Effector CD8-positive, alpha-beta T cell (primary cell): ENCODE data around the gene PAQR4.
A peak's percentile ranks its signal among the peaks of the same experiment; 100 is the strongest.
"Not testable (repeated sequence)": the region's sequence is repeated elsewhere in the genome, so short reads cannot be mapped to it uniquely, and the experiment has no call there.

Experiments
- DNase-seq: peaks from one replicate; lab custom pipeline; 2025; lab: John Stamatoyannopoulos, UW

PAQR4 gene

GRCh38 chr16:2943716-2944115, 25.4 kb upstream of the PAQR4 start:
- not testable (repeated sequence) for DNase-seq

DNA sequence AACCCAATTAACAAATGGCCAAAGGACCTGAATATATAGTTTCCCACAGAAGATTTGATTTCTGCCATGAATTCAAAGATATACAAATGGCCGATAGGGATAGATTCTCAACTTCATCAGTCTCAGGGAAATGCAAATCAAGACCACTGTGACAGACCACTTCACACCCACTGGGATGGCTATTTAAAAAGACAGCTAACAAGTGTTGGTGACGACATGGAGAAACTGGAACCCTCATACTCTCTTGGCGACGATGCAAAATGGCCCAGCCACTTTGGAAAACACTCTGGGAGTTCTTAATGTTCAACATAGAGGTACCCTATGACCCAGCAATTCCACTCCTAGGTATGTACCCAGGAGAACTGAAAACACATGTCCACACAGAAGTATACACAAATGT, 22.5 kb upstream of the PAQR4 start:
- no peak for DNase-seq

DNA sequence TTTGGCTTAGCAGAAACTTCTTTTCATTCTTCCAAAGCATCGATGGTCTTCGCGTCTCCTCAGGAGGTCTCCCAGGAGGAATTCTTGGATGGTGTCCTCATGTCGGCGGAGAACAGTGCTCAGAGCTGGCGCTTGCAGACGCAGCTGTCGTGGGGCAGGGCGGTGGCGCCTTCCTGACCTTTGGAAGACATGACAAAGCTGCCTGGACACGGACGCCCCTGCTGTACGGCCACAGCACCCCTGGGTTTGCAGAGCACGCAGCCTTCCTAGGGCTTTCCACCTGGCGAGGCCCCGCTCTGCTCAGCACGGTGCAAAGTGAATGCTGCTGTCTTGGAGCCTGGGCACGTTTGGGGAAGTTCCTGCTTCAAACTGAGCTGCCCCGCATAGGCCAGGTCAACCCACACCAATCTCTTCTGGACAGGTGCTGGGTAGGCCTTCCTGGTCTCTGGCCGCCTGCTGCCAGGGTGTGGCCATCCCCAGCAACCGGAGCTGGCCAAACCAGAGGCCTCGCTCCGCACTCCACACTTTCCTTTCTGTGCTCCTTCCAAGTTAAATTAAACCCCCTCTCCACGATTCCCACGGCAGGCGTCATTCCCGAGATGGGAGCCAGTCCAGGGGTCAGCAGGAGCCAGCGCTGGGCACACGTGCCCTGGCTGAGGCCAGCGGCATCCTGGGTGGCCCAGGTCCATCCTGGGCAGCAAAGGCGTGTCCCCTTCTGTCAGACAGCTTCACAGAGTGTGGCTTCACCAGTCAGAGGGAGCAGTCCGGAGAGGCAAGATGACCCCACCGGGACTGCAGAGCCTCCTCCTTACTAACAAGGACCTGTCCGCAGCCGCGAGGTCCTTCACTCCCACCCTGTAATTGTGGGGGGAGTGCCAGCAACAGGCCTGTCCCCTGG, 20.1 kb upstream of the PAQR4 start:
- no peak for DNase-seq

DNA sequence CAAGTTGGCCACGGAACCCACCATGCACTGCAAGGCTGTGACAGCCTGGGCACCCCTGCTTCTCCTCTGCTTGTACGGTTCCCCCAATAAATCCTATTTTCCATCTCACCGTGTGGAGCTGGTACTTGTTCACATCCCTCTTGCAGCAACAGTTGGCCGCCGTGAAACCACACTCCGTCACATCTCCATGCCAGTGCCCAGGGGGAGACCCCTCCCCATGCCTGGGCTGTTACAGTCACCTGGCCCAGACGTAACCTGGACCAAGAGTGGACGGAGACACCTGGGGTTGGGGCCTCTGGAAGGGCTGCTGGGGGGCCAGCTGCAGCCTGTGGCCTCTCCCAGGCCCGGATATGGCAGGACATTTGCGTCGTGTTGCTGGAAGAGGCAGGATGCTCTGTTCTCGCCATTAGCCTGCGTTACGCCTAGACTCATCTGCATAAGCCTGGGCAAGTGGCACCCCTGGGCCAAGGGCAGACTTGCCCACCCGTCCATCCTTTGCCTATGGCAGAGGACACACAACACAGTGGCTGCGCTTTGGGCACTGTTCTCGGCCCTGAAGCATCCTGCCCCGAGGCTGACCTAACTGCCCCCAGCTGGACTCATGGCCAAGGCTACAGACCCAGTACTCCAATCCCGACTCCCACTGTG, 19.3 kb upstream of the PAQR4 start:
- DNase-seq = no peak

DNA sequence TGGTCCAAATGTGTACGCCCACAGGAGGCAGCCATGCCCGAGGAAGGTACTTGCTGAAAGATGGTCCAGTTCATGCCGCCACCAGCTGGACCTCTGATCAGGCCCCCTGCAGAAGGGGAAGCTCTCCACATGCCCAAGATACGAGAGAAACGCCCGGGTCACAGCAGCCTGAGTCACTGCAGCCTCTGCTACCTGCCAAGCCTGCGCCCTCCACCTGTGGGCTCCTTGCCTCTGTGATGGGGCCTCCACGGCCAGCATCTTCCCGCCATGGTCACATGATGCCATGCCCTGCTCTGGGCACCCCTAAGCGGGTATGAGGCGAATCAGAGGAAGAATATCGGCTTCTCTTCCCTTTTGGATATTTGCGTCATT, 18.8 kb upstream of the PAQR4 start:
- no peak for DNase-seq

GRCh38 chr16:2950773-2951172, 18.4 kb upstream of the PAQR4 start:
- DNase-seq = no peak

DNA sequence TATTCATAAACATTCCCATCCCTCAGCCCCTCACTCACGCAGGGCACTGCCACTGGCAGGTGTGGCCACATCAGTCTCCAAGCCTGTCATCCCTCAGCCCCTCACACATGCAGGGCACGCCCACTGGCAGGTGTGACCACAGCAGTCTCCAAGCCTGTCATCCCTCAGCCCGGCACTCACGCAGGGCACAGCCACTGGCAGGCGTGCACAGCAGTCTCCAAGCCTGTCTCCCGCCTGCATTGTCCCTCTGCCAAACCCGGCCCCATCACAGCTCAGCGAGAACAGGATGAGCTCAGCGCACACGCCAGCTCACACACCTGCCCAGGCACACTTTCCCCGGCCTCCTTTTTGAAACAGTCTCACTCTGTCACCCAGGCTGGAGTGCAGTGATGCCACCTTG, 16.5 kb upstream of the PAQR4 start:
- DNase-seq = no peak

DNA sequence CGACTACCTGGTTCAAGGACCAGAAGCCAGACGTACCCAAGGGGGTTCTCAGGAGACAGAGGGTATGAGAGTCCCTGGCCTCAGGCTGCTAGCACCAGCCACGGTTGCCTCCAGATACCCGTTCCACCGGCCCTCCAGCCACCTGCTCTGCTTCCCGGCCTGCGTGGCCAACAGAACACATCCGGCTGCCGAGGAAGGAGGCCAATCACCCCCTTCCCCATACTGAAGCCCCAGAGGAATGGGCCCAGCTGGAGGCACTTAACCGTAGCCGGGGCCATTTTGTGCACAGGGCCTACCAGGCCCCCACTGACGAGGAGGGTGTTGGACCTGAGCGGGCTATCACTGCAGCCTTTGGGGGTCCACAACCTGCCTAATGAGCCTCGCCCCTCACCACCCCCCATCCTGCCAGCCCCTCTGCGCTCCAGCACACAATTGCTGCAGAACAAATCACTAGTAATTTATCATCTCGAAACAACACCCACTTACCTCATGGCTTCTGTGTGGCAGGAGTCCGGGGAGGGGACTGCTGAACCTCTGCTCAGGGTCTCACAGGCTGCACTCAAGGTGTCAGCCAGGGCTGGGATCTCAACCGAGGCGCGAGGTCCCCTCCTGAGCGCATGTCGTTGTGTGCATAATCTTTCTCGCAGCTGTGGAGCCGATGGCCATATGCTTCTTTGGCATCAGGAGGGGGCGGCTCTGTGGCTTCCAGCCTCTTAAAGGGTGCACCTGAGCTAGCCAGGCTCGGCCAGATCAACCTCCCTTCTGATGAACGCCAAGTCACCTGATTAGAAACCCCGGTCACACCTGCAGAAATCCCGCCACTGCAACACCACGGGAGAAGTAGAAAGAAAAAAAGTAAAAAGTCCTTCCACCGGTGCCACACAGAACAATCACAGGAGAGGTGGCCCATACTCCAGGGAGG, 15.2 kb upstream of the PAQR4 start:
- no peak for DNase-seq

DNA sequence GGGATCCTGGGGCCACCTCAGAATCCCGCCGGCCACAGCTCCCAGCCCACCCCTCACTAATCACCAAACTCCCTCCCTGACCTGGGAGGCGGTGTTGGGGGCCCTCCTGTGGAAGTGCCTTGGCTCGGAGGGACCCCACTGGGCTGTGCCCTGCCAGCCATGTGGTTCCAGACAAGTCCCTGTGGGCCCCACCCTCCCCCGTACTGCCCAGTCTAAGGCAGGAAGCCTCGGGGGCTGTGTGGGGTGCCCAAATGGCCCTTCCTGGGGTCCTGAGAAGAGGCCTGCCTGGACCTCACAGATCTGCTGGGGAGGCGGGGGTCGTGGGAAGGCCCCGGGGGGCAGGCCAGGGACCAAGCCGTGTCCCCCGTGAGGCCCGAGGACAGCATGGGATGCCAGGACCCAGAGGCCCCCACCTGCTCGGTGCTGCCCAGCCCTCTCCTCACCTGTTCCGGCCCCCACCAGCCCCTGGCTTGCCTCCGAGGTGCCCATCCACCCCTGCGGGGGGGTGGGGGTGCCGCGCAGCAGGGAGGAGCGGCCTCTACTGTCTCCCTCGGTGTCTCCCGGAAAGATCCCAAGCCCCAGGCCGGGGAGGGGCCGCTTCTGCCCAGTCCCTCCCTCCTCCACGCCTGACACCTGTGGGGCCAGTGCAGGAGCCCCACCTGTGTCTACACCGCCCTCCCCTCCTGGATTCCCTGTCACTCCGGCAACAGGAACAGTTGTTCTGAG, 14.3 kb upstream of the PAQR4 start:
- DNase-seq = no peak

DNA sequence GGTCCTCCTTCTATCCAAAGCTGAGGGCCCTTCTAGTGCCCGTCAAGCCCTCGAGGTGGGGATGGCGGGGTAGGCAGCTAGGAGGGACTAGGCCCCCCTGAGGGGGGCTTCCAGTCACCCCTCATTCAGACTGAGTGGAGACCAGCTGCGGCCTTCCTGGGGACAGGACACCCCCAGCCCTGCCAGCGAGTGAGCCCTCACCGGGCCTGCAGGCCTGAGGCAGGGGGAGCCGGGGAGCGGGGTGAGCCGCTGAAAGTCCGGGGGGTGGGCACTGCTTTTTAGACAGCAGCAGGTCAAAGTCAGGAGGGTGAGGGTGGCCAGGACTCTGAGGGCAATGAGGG, 13.7 kb upstream of the PAQR4 start:
- DNase-seq = no peak

- DNase-seq = no peak
These were observed 13.2 kb upstream of the PAQR4 start for GRCh38 chr16:2955779-2956578.

- DNase-seq = no peak
These were observed 12.6 kb upstream of the PAQR4 start for GRCh38 chr16:2956579-2956956.

DNA sequence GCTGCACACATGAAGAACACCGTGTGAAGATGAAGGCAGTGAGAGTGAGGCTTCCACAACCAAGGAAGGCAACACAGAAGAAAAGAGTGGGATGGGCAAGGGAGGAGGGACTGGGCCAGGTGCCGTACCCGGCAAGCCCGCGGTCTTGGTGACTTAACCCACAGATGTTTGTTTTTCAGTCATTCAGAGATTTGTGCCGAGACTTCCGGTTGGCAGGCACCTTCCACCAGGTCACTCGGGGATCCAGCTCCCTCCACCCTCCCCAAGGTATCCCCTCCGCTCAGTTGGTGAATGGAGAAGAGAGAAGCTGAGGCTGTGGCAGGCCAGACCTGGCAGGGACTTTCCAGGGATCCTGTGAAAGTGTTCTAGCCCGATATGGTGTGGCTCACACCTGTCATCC, 9.9 kb upstream of the PAQR4 start:
- DNase-seq = no peak

DNA sequence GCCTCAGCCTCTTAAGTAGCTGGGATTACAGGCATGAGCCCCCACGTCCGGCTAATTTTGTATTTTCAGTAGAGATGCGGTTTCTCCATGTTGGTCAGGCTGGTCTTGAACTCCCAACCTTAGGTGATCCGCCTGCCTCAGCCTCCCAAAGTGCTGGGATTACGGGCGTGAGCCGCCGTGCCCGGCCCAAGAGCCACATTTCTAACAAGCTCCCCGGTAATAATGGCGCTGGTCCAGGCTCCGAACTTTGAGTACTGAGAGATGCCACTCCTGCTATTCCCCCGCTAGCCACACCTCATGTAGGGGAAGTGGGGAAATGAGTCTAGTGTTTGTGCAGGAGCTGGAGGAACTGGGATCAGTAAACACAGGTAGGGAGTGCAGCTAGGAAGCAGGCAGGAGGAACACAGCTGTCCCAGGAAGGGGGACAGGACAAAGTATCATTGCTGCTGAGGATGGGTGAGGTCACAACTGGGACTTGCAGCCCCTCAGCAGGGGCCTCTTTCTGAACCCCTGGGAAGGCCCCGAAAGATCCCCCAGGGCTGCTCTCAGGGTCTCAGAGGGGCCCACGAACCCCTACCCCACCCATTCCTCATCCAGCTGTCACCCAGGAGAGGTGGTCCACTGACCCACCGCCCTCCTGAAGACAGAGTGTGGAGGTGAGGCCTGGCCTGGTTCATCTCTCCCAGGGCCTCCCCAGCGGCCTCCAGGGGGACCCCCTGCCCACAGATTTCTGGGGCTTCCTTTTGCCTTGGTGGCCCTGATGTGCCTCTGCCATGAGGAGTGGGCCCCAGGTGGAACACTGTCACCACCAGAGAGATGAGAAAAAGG, 8.8 kb upstream of the PAQR4 start:
- DNase-seq = no peak

- DNase-seq = no peak
These were observed 6.6 kb upstream of the PAQR4 start for GRCh38 chr16:2962334-2963073.

GRCh38 chr16:2963074-2963722, 6.0 kb upstream of the PAQR4 start:
- peak; percentile 59 for DNase-seq

- peak; percentile 26 for DNase-seq
These were observed 5.2 kb upstream of the PAQR4 start, which contains the start of gene KREMEN2 for GRCh38 chr16:2963723-2964474. Gene KREMEN2 (plus strand): TSS chr16:2964275. CDS start chr16:2964521, 246 bp downstream.
